Transverse colon (tissue), 4 donors: ENCODE results near the gene PDAP1. TPM values are rescaled to one million over a fixed set of nuclear protein-coding genes. Genes with fewer than 3 reads are reported as not detected.

Source experiments
- DNase-seq: peaks from one replicate; pipeline ENCODE4 v3.0.0-alpha.2; 2019
- H3K27ac ChIP-seq, 4 donors: fragments of 200-600 bp; sonication (generic); 2 replicates each; pipeline ENCODE4 v1.5.1; 2016 to 2018; ENCODE audit warnings: inconsistent platforms in 4 of 4
- H3K27me3 ChIP-seq: fragments of 200-600 bp; sonication (generic); 2 replicates; pipeline ENCODE4 v1.5.1; 2017; ENCODE audit warnings: inconsistent platforms
- H3K36me3 ChIP-seq, 4 donors: fragments of 200-600 bp; sonication (generic); 2 replicates each; pipeline ENCODE4 v1.5.1; 2017 to 2019; ENCODE audit warnings: inconsistent platforms in 4 of 4
- H3K4me1 ChIP-seq, 4 donors: fragments of 200-600 bp; sonication (generic); 2 replicates each; pipeline ENCODE4 v1.5.1; 2017 to 2020; ENCODE audit warnings: inconsistent platforms in 4 of 4
- H3K4me3 ChIP-seq, 4 donors: fragments of 200-600 bp; sonication (generic); 1 replicate in 1 of 4; 2 replicates in 3 of 4; pipeline versions ENCODE4 v1.5.1 to v1.6.1; 2017 to 2019; ENCODE audit warnings: inconsistent platforms in 4 of 4
- H3K9me3 ChIP-seq, 2 donors: fragments of 200-600 bp; sonication (generic); 2 replicates each; pipeline ENCODE4 v1.5.1; 2017 to 2019; ENCODE audit warnings: inconsistent platforms in 2 of 2
- EP300 ChIP-seq: sonication (generic); formaldehyde crosslinking; IDR thresholded peaks from one replicate; pipeline ENCODE4 v1.6.1; 2017; ENCODE audit warnings: antibody characterized with exemption, low read depth
- POLR2A ChIP-seq: fragments of 450-650 bp; IDR thresholded peaks from one replicate; pipeline ENCODE4 v1.6.1; 2016; ENCODE audit warnings: antibody characterized with exemption, mild to moderate bottlenecking, moderate library complexity
- POLR2AphosphoS5 ChIP-seq, 3 donors: sonication (generic); formaldehyde crosslinking; IDR thresholded peaks; one replicate each; pipeline ENCODE4 v1.6.1; 2016; ENCODE audit warnings: antibody characterized with exemption in 3 of 3
- WGBS, 2 donors: methylation state at CpG; one replicate each; pipeline ENCODE4 v1.1.5; 2018; ENCODE audit warnings: low coverage in 1 of 2; 5-methylcytosine and 5-hydroxymethylcytosine counted together
- in situ Hi-C, 4 donors: fragments of 200-750 bp; cut with MboI; loops; one replicate each; pipeline versions ENCODE4 v1.15.0 to v1.15.1; 2017; ENCODE audit warnings: low sequenced_read_pairs in 3 of 4, low pct_ligation_motif_present in 1 of 4, low pct_unique_long_range_greater_than_20kb in 1 of 4
- intact Hi-C: fragments of 100-400 bp; cut with DNase I; formaldehyde crosslinking; loops from one replicate; pipeline ENCODE4 v1.15.1; 2023; ENCODE audit warnings: low total_unique reads
- total RNA-seq, 4 donors: library from RNA; depleted of rRNA; stranded (reverse); fragments of >200 nt; gene quantifications; one replicate each; pipeline ENCODE4 v1.1.0, GENCODE V29; 2016
- TF ChIP-seq, protein P1 (sequence below), 5 experiments: fragments of 200-600 bp in 3 of 5; fragments of 450-650 bp in 2 of 5; sonication (generic) in 3 of 5; IDR thresholded peaks; 1 replicate in 2 of 5; 2 replicates in 3 of 5; pipeline ENCODE4 v1.5.1; 2016 to 2017; ENCODE audit warnings: antibody characterized with exemption in 5 of 5, inconsistent platforms in 3 of 5, mild to moderate bottlenecking in 2 of 5, moderate library complexity in 1 of 5

Gene PDAP1
- total RNA-seq, 4 donors from 2014 or later, result 27.7 to 54.9 (median 49.9) TPM

DNA sequence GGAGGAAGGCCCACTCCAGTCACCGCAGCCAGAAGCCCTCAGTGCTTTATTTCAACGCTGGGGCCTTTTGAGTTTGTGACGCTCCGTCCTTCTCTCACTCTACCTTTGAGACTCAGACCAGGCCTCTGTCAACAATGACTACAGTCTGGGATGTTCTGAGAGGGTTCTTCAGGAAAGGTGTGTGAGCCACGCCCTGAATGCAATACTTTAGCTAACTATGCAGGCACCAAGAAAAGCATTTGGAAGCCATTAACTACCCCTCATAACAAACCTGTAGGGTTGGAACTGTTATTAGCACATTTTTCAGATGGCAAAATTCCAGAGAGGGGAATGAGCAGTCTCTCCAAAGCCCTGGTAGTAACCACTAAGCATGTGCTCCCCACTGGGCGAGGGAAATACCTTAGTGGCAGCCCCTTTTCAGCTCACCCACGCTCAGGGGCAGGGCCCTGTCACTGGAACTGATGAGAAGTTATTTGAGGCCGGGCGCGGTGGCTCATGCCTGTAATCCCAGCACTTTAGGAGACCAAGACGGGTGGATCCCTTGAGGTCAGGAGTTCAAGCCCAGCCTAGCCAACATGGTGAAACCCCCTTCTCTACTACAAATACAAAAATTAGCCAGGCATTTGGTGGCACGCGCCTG, 39.5 kb downstream of the PDAP1 start:
- DNase-seq, result no peak
- TF ChIP-seq POLR2AphosphoS5 (IDR thresholded peaks at IDR 0.05), result no peak
- no peak for TF ChIP-seq EP300
- in situ Hi-C loops (loop anchor here in 1 of 4 donors (10.0 kb wide), 1 partner anchor 46 kb away; no protein-coding TSS in a partner anchor), intact Hi-C loops (no loop called here)
- WGBS, 2 donors, result 93 to 94% methylated on average over 7 to 13 of the region's 13 CpGs
- peaks cover 0 to 14% (median 11%) of the 10 kb centered on the region in 4 donors for H3K4me1 ChIP-seq
- peaks cover 0 to 13% (median 7%) of the 10 kb centered on the region in 4 donors for H3K36me3 ChIP-seq
- no peaks in the 10 kb centered on the region for H3K9me3 ChIP-seq
- no peak overlapping the region for H3K27ac ChIP-seq
- no peaks in the 10 kb centered on the region for H3K27me3 ChIP-seq
- no peak overlapping the region for H3K4me3 ChIP-seq

DNA sequence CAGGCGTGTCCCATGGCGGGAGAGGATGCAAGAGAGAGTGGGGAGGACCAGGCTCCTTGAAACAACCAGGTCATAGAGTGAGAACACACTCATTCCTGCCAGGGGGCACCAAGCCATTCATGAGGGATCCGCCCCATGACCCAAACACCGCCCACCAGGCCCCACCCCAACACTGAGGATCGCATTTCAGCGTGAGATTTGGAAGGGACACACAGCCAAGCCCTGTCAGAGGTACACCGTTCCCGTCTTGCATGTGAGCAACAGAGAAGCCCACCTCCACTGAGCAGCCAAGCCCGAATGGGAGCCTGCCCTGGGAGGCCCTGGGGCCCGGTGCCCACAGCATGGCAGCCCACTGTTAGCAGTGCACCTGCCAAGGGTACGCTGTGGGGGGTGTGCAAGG, 41.8 kb downstream of the PDAP1 start:
- Histone ChIP-seq H3K27ac (no peak overlapping the region), H3K4me3 (no peak overlapping the region), H3K27me3 (no peaks in the 10 kb centered on the region), H3K4me1 (peaks cover 0 to 3% (median 0%) of the 10 kb centered on the region in 4 donors), H3K36me3 (peaks cover 0 to 23% (median 9%) of the 10 kb centered on the region in 4 donors), H3K9me3 (no peaks in the 10 kb centered on the region)
- no peak for TF ChIP-seq EP300
- no peak for TF ChIP-seq POLR2A
- TF ChIP-seq, protein P1, sequence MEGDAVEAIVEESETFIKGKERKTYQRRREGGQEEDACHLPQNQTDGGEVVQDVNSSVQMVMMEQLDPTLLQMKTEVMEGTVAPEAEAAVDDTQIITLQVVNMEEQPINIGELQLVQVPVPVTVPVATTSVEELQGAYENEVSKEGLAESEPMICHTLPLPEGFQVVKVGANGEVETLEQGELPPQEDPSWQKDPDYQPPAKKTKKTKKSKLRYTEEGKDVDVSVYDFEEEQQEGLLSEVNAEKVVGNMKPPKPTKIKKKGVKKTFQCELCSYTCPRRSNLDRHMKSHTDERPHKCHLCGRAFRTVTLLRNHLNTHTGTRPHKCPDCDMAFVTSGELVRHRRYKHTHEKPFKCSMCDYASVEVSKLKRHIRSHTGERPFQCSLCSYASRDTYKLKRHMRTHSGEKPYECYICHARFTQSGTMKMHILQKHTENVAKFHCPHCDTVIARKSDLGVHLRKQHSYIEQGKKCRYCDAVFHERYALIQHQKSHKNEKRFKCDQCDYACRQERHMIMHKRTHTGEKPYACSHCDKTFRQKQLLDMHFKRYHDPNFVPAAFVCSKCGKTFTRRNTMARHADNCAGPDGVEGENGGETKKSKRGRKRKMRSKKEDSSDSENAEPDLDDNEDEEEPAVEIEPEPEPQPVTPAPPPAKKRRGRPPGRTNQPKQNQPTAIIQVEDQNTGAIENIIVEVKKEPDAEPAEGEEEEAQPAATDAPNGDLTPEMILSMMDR (IDR thresholded peaks at IDR 0.05), result no peak
- no peak for TF ChIP-seq POLR2AphosphoS5 (IDR thresholded peaks at IDR 0.05)
- DNase-seq, result no peak
- WGBS, 2 donors, result 82% methylated on average over 11 of the region's 11 CpGs; no CpG with 5 or more reads in 1 of the 2 donors
- intact Hi-C loops (no loop called here), in situ Hi-C loops (loop anchor here in 1 of 4 donors (10.0 kb wide), 1 partner anchor 48 kb away; no protein-coding TSS in a partner anchor)

DNA sequence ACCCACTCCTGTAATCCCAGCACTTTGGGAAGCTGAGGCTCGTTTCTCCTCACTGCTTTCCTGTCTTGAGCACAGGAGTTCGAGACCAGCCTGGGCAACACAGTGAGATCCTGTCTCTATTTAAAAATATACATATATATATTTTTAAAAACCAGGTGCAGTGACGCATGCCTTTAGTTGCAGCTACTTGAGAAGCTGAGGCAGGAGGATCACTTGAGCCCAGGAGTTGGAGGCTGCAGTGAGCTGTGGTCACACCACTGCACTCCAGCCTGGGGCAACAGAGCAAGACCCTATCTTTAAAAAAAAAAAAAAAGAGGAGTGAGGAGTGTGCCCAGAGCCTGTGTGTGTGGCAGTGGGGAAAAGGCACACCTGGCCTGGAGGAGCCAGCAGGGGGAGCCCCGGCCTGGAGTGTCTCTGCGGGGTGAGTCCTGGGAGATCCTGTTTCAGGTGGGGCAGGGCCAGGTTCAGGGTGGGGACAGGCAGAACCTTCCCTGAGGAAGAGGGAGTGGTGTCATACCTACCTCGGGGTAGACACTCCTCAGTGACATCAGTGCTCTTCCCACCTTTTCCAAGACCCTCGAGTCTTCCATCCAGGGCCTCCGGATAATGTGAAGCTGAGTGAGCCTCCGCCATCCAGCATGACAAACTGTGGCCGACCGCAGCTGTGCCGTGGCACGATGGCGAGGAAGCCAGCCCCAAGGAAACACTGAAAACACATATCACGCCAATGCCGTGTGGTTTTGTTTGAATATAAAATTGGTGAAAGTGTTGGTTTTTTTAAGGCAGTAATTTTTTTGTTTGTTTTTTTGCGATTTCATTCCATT, 42.9 kb downstream of the PDAP1 start:
- H3K9me3 ChIP-seq, result no peaks in the 10 kb centered on the region
- H3K27me3 ChIP-seq, result no peaks in the 10 kb centered on the region
- intact Hi-C loops, result no loop called here
- peaks cover 0 to 3% (median 0%) of the 10 kb centered on the region in 4 donors for H3K4me1 ChIP-seq
- TF ChIP-seq EP300, result no peak
- TF ChIP-seq, protein P1 (IDR thresholded peaks at IDR 0.05), result peak; percentile 43 to 69 (median 57)
- no peak for TF ChIP-seq POLR2AphosphoS5 (IDR thresholded peaks at IDR 0.05)
- no peak for TF ChIP-seq POLR2A
- 79 to 100% methylated on average over 4 to 17 of the region's 17 CpGs for WGBS, 2 donors
- H3K4me3 ChIP-seq, result no peak overlapping the region
- in situ Hi-C loops, result loop anchor here in 1 of 4 donors (10.0 kb wide), 1 partner anchor 49 kb away; no protein-coding TSS in a partner anchor
- H3K27ac ChIP-seq, result peak overlapping the region in 3 of 4 donors; percentile 13 to 46 (median 42)
- peak; percentile 80 for DNase-seq
- H3K36me3 ChIP-seq, result peaks cover 0 to 30% (median 12%) of the 10 kb centered on the region in 4 donors

DNA sequence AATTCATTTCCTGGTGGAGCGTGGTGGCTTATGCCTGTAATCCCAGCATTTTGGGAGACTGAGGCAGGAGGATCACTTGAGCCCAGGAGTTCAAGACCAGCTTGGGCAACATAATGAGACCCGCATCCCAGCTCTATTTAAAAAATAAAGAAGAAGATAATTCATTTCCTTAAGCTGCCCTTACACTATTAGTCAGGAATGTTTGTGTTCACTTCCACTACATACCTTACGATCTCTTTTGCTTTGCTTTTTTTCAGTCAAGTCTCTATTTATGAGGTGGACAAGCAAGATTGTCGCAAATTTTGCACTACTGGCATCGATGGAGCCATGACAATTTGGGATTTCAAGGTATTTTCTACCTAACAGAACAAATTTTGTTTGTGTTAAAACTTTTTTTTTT, 45.1 kb downstream of the PDAP1 start:
- TF ChIP-seq EP300, result no peak
- TF ChIP-seq, protein P1 (IDR thresholded peaks at IDR 0.05), result no peak
- TF ChIP-seq POLR2A, result no peak
- no peak for TF ChIP-seq POLR2AphosphoS5 (IDR thresholded peaks at IDR 0.05)
- no peak overlapping the region for H3K27ac ChIP-seq
- in situ Hi-C loops (loop anchor here in 1 of 4 donors (10.0 kb wide), 1 partner anchor 52 kb away; no protein-coding TSS in a partner anchor), intact Hi-C loops (no loop called here)
- H3K27me3 ChIP-seq, result no peaks in the 10 kb centered on the region
- no peak overlapping the region for H3K4me3 ChIP-seq
- H3K36me3 ChIP-seq, result peaks cover 0 to 47% (median 20%) of the 10 kb centered on the region in 4 donors
- DNase-seq, result no peak
- H3K4me1 ChIP-seq, result no peaks in the 10 kb centered on the region
- 92 to 96% methylated on average over 4 to 5 of the region's 5 CpGs for WGBS, 2 donors
- H3K9me3 ChIP-seq, result no peaks in the 10 kb centered on the region
